IPS-NIHi11 (cell line): Measurements from ENCODE around the gene LIN9.

Experiments used
- DNase-seq: peaks from one replicate; pipeline ENCODE4 v3.0.0; 2012; ENCODE audit warnings: mixed read lengths, low spot score

Gene LIN9

DNA sequence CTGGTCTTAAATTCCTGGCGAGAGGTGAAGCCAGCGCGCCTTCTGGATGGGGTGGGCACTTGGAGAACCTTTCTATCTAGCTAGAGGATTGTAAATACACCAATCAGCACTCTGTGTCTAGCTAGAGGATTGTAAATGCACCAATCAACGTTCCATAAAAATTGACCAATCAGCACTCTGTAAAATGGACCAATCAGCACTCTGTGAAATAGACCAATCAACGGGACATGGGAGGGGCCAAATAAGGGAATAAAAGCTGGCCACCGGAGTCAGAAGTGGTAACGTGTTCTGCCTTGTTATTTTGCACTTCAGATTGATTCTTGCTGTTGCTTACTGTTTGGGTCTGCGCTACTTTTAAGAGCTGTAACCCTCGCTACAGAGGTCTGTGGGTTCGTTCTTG is 12.0 kb upstream of the LIN9 start:
- DNase-seq, result no peak

DNA sequence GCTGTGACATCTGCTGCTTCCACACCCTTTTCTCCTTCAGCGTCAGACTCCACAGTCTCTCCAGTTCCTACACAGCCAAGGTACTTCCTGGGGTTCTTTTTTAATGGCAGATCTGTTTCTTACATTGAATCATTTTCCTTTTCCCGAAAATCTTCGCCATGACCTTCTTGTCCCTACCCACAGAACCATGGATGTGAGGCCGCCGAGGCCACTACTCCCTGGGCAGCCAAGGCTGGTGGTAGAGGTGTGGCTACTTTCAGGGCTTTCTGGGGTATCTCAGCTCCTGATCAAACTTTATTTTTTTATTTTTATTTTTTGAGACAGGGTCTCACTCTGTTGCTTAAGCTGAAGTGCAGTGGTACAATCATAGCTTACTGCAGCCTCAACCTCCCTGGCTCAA is 9.5 kb upstream of the LIN9 start:
- no peak for DNase-seq

DNA sequence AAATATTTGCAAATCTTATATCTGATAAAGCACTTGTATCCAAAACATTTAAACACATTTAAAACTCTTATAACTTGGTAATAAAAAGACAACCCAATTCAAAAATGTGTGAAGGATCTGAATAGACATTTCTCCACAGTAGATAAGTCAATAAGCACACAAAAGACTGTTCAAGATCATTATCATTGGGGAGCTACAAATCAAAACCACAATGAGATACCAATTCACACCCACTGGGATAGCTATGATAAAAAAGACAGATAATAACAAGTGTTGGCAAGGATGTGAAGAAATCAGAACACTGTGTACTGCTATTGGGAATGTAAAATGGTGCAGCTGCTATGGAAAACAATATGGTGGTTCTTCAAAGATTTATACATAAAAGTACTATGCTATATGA is 5.1 kb upstream of the LIN9 start:
- DNase-seq, result no peak

DNA sequence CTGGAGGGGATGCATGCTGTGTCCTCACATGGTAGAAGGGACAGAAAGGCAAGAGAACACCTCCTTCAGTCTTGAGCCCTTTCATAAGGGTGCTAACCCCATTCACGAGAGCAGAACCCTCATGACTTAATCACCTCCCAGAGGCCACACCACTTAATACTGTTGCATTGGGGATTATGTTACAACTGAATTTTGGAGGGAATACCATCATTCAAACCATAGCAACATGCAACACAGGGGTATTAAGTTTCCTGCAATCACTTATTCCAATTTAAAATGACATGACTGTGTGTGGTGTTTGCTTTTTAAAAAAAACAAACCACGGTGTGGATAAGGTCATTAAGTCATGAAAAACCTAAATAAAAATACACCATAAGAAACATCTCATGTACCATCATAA is 3.1 kb upstream of the LIN9 start:
- no peak for DNase-seq

DNA sequence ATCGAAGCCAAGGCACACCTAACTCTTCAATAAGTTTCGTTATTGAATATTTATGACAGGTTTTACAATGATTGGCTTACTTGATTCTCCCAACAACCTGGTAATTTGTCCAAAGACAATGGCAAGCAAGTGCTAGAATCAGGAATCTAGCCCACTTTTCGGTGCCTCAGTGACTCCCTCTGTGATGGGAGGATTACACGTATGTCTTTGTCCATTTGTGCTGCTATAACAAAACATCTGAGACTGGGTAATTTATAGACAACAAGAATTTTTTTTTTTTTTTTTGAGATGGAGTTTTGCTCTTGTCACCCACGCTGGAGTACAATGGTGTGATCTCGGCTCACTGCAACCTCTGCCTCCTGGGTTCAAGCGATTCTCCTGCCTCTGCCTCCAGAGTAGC is 2.4 kb upstream of the LIN9 start:
- no peak for DNase-seq

DNA sequence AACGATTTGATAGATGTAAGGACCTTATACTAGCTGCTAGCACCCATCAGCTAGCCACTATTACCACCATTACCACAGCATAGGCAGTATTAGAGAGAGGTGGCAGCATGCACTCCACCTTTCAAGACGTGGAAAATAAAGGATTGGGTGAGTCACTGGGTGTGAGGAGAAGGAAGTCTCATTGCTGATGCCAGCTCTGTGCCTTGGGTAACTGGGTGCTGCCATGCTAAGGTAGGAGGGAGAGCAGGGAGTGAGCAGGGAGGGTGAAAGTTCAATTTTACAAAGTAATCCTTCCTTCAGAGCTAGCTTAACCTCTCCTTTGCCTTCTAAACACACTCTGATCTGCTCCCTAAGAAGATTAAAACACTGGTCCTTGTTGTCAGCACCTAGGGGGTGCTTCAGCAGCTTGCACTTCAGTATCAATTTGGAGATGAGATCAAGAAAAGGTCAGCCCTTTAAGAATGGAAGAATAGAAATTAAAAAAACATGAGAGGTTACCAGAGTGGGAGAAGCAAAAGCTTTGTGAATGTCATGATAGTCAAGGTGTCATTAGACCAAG is 1.8 kb upstream of the LIN9 start:
- DNase-seq, result no peak

DNA sequence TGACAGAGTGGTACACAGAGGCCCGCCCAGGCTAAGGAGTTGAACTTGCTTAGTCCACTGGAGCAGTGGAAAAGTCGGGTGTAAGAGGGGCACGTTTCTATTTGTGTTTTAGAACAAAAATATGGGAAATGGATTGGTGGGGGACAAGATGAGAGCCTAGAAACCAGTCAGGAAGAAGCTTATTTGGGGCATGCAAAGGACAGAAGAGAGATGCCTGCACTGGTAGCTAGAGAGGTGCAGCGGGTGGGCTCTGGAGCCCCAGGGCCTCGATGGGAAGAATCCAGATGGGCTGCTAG is 1.2 kb upstream of the LIN9 start:
- no peak for DNase-seq

DNA sequence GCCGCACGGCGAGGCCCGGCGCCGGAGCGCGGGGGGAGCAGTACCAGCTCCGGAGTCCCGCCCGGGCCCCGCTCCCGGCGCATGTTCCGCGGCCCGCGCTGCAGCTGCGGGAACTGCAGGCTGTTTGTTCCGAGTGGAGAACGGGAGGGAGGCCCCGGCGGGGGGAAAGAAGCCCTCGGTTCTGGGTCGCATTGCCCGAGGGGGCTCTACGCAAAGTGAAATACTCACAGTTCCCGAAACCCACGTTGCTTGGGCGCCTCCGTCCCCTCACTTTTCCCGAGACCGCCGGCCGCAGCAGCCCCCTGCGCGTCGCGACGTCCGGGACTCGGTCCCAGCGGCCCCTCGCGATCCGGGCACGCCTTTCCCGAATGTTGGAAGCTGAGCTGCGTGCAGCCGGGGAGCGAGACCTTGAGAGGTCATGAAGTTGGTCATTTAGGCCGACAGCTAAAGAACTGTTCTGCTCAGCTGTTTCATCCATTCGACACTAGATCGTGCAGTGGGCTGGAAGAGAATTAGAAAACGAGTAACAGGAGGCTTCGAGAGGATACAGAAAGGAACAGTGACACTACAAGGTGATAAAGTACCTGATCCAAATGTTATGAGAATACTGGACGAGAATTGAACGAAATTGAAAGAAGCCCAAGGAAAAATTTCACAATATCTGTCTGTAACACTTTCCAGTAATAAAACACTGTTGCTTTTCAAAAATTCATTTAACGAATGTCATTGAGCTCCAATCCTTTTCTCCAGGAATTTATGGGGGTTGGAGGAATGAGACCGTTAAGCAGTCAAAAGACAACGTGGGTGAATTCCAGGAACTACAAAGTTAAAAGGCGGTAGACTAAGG is 657 bp upstream of the LIN9 start:
- DNase-seq, result no peak

DNA sequence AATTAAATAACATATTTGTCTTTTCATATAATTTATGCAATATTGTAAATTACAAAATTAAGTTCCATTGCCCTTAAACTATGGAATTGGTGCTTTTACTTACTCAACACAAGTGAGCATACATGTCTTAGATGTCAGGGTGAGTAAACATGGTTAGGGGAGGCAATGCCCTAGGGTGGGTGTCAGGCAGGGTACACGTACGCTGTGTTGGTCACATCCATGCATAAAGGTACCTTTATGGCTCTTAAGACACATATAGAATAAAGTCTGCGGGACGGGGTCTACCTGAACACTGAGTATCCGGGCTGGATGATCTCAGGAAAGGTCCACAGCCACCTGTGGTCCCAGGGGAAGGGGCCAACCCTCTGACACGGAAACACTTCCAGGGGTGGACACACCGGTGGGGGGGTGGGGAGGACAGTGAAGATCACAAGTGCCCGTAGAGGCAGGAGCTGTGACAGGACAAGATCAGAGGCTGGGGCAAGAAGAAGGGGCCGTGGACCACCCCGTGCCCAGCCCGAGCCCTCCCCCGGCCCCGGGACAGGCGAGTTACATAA is 720 bp downstream of the LIN9 start:
- DNase-seq, result no peak

DNA sequence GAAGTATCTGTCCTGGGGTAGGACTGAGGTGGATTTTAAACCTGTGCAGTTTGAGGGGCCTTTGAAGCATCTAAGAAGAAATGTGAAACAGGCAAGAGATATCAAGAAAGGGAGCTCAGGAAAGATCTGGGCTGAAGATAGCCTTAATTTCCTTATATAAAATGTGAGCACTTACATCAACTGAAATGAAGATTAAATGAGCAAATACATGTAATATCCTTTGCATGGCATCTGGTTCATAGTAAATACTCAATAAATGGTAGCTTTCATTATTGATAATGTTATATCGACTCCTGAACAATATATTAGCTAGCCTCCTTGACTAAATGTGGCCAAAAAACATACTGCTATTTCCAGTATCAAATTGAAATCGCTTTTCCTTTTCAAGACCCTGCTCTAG is 2.5 kb downstream of the LIN9 start:
- no peak for DNase-seq

DNA sequence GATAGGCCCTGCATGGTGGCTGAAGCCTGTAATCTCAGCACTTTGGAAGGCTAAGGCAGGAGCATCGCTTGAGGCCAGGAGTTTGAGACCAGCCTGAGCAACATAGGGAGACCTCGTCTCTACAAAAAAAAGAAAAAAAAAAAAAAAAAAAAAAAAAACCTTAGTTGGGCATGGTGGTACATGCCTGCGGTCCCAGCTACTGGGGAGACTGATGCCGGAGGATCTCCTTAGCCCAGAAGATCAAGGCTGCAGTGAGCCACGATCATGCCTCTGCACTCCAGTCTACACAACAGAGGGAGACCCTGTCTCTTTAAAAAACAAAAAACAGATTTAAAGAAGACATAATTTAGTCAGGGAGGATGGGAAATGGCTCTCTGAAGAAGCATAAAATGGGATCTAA is 3.8 kb downstream of the LIN9 start:
- no peak for DNase-seq

DNA sequence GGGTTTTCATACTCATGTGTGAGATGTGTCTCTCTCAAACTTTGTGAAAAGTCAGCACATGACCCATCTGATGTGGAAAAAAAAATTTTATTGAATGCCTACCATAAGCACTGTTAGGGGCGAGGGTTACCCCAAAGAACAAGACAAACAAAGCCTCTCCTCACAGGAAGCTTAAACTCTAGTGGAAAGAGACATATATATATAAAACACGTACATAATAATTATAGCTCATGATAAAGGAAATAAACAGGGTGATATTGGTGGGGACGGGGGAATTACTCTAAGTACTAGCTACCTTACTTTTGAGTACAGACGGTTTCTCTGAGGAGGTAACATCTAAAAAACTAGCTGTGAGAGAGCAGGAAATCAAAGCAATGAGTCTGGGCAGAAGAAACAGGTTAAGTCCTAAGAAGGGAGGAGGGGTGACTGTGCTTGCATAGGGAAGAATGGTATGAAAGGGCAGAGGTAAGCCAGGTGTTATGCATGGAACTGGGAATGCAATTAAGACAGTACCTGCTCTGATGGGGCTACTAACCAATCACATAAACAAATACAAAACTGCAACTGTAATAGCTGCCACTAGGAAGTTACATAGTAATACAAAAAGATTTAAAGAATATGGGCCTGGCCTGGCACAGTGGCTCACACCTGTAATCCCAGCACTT is 4.5 kb downstream of the LIN9 start:
- peak; percentile 29 for DNase-seq

DNA sequence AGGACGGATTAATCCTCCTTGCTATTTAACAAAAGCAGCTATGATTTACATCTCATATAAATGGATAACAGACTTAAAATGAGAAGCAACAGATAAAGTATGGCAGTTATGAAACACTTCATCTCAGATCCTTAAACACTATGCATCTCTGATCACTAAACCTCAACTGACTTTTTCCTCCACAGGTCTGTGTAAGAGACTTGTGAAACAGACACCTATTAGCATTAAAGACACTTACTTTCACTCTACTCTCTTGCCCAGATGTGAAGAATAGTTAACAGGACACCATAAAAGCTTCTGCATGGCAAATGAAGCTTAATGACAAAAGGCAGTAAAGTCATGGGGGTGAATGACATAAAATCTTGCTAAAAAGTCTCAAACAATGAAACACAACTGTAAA is 6.2 kb downstream of the LIN9 start:
- no peak for DNase-seq

DNA sequence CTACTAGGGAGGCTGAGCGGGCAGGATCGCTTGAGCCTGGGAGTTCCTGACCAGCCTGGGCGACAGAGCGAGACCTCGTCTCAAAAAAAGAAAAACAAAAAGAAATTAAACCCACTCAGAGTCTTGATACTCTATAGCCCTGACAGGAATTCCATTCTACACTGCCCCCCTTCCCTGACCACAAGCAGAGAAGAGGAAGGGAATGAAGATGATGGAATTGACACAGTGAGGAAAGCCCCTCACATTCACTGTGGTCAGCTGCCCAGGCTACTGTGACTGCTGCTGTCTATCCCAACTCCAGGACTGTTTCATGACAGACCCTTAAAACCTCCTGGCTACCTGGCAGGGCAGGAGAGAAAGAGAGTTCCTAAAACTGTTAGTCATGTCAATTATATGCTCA is 12.1 kb downstream of the LIN9 start:
- no peak for DNase-seq

DNA sequence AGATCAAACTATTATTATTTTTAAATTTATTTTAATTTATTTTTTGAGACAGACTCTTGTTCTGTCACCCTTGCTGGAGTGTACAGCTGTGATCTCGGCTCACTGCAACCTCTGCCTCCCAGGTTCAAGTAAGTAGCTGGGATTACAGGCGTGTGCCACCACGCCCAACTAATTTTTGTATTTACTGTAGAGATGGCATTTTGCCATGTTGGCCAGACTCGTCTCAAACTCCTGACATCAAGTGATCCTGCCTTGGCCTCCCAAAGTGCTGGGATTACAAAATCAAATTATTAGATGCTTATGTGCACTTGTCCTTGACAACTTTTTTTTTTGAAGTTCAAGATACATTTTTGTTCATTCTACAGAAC is 15.4 kb downstream of the LIN9 start:
- DNase-seq, result no peak

DNA sequence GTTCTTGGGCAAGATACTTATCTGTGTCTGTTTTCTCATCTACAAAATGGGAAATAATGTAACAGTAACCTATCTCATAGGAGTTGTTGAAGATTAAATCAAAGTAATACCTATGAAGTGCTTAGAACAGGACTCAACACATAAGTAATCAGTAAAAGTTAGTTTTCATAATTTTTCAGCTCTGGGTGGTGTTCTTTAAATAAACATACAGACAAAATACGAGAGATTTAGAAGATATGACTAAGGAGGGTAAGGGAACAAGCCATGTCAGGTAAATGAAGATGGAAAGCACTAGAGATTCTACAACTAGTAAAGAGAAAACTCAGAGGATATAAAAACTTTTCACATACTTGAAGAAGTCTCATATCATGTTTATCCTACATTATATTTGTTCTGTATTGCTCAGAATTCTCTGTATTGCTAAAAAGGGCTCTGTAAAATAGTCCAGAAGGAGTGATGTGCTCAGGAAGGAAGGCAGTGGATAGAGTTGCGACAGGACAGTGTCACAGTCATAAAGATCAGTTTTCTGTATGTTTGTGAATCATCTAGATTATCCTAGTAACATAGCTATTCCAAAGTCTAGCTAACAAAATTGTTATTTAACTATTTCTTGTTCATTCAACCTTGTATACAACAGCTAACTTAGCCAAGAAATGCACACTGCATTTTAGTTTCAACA is 16.0 kb downstream of the LIN9 start:
- DNase-seq, result no peak

DNA sequence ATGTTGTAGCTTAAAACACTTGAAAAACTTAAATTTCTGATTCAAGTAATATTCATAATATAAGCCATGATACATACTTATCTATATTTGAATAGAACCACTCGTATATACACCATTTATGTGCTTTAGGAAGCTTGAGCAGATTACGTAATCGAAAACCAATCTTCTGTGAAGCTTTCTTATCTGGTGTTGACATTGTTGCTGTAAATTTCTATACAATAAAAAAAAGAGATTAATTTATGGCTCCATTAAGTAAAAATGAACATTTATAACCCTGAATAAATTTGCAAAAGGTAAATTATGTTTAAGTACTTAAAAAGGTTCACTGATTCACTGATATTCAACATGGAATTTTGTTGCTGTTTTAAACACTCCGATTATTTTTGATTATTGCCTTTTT is 21.4 kb downstream of the LIN9 start:
- DNase-seq, result no peak

DNA sequence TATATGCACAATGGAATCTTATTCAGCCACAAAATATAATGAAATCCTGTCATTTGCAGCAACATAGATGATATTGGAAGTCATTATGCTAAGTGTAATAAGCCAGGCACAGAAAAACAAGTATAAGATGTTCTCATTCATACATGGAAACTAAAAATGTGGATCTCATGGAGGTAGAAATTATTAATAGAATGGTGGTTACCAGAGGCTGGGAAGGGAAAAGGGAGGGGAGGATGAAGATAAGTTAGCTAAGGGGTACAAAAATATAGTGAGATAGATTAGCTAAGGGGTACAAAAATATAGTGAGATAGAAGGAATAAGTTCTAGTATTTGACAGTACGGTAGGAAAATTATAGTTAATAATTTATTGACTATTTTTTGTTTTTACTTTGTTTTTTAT is 27.9 kb downstream of the LIN9 start:
- DNase-seq, result no peak

DNA sequence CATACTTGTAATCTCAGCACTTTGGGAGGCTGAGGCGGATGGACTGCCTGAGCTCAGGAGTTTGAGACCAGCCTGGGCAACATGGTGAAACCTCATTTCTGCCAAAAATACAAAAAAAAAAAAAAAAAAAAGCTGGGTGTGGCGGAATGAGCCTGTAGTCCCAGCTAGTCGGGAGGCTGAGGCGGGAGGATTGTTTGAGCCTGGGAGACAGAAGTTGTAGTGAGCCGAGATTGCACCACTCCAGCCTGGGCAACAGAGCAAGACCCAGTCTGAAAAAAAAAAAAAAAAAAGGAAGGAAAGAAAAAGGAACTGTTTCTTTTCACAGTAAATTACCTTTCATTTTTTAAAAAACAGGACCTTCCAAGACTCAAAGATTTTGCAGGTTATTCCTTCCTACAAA is 29.5 kb downstream of the LIN9 start:
- no peak for DNase-seq

DNA sequence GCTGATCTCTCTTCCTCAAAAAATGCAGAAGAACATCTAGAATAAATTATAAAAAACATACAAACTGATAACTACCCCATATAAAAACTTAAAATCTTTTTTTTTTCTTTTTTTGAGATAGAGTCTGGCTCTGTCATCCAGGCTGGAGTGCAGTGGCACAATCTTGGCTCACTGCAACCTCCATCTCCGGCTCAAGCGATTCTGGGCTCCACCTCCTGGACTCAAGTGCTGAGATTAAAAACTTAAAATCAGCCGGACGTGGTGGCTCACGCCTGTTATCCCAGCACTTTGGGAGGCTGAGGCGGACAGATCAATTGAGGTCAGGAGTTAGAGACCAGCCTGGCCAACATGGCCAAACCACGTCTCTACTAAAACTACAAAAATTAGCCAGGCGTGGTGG is 31.1 kb downstream of the LIN9 start:
- no peak for DNase-seq

DNA sequence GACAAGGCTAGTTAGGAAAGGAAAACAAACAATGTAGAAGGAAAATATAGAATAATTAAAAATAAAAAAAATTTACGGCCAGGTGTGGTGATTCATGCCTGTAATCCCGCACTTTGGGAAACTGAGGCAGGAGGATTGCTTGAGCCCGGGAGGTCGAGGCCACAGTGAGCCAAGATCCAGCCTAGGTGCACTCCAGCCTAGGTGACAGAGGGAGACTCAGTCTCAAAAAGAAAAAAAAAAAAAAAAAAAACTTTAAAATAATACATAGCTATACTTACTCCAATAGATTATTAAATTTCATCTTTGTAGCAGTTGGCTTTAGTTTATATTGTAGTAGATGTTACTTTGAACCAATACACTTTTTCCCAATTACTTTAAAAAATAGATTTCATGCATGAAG is 32.0 kb downstream of the LIN9 start:
- DNase-seq, result no peak

DNA sequence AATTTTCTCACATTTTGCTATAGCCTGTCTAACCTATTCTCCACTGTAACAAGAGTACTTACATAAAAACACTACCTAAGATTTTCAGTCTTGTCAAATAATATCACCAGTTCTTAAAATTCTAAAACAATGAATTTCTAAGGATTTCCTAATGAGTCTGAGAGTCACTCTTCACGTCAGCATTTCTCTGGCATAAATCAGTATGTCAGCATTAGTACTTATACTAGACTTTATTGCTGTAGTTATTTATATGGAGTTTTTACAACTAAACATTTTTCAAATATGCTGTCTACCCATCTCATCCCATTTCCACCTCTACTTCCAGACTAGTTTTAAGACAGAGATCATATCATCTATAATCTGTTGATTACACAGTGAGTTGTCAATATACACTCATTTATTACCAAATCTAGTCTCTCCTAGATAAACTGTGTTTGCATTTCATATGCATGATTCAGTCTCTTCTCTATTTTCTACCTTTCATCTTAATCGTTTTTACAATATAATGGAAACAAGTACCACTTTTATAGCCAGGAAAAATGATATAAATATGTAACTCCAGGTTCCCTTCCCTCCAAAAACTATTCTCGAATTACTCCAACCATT is 32.8 kb downstream of the LIN9 start:
- DNase-seq, result no peak

DNA sequence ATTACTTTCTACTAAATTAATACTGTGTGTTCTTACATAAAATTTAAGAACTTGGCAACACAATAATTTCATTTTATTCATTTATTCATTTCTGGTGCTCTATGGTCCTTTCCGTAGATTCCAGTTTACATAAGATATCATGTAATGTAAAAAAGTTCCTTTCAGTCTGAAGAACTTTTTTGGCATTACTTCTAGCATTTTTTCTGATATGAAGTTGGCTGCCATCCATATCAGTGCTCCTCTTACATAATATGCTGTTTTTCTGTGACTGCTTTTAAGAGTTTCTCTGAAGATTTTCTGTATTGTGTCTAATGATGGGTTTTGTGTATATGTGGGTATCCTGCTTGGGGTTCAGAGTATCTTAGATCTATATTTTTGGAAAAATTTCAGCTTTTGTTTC is 34.8 kb downstream of the LIN9 start:
- no peak for DNase-seq
